Peyer's patch (tissue), 4 donors: ENCODE results near the gene DMD.

Source experiments
- CTCF ChIP-seq, 6 experiments: fragments of 450-650 bp in 4 of 6; fragments of 200-600 bp in 2 of 6; sonication (generic) in 1 of 6; IDR thresholded peaks; one replicate each; pipeline ENCODE4 v1.5.1; 2017 to 2019; ENCODE audit warnings: antibody characterized with exemption in 6 of 6, mild to moderate bottlenecking in 3 of 6, moderate library complexity in 1 of 6
- POLR2A ChIP-seq, 2 donors: fragments of 450-650 bp; IDR thresholded peaks; one replicate each; pipeline ENCODE4 v1.5.1; 2017; ENCODE audit warnings: antibody characterized with exemption in 2 of 2, mild to moderate bottlenecking in 2 of 2, moderate library complexity in 2 of 2

- no peak for TF ChIP-seq CTCF (IDR thresholded peaks at IDR 0.05)
- no peak for TF ChIP-seq POLR2A (IDR thresholded peaks at IDR 0.05)
Observed at GRCh38 chrX:31715675-31716074, 1495.7 kb downstream of the DMD start.
